SH-SY5Y (cell line): Measurements from ENCODE around the gene ABCB10.

Experiments used
- GATA2 ChIP-seq: IDR thresholded peaks from 2 replicates; pipeline ENCODE4 v1.6.1; 2011; ENCODE audit warnings: mild to moderate bottlenecking, low read depth, low read length
- GATA3 ChIP-seq: IDR thresholded peaks from 2 replicates; pipeline ENCODE4 v1.6.1; 2011; ENCODE audit warnings: low read depth, mild to moderate bottlenecking, low read length, moderate library complexity

DNA sequence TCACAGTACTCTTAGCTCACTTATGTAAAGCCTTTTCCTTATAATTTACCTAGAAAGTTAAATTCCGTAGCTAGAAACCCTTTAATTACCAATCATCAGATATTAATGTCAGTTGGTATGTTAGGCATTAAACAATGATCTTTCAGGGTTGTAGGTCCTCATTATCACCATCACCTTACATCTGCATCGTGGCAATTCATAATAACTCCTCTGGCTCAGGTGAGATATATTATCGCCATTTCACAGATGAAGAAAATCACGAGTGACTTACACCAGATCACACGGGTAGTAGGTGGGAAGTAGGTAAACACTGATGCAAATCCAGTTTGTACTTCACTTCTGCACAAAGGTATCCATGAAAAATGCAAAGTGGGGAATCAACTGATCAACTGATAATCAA, 51.0 kb downstream of the ABCB10 start:
- TF ChIP-seq GATA2 (no peak), GATA3 (no peak)
